Measurements from ENCODE around the gene RD3L.

- TF ChIP-seq TSHZ2 (CRISPR knock-in tag; IDR thresholded peaks at IDR 0.05): no peak
- TF ChIP-seq SNAI2 (CRISPR knock-in tag; IDR thresholded peaks at IDR 0.05): no peak
- TF ChIP-seq PATZ1 (CRISPR knock-in tag; IDR thresholded peaks at IDR 0.05; ENCODE audit: borderline replicate concordance): no peak
- no peak for TF ChIP-seq OSR1 (CRISPR knock-in tag; IDR thresholded peaks at IDR 0.05)
- TF ChIP-seq POU6F1 (CRISPR knock-in tag; IDR thresholded peaks at IDR 0.05; ENCODE audit: borderline replicate concordance, low read depth): no peak
- TF ChIP-seq ISL1 (CRISPR knock-in tag; IDR thresholded peaks at IDR 0.05): no peak
- no peak for TF ChIP-seq ZNF565 (CRISPR knock-in tag; conservative IDR thresholded peaks at IDR 0.05; ENCODE audit: low read depth)
- TF ChIP-seq RARB (CRISPR knock-in tag; IDR thresholded peaks at IDR 0.05): no peak
Observed at GRCh38 chr14:103989034-103989433, 46.7 kb upstream of the RD3L start.

All from SK-N-SH treated with all-trans-retinoic acid at 6 μM for 48 hours (cell line).